IMR-90 (cell line): ENCODE results near the gene C16orf74.

Experiments
- CHD1 ChIP-seq: IDR thresholded peaks from 2 replicates; pipeline ENCODE4 v1.6.1; 2012; ENCODE audit warnings: low read depth, low read length, improper control_type of control experiment
- FOS ChIP-seq: fragments of 150-350 bp; IDR thresholded peaks from 2 replicates; pipeline ENCODE4 v1.6.1; 2016; ENCODE audit warnings: low read depth, low read length
- MAFK ChIP-seq: IDR thresholded peaks from 2 replicates; pipeline ENCODE4 v1.6.1; 2012; ENCODE audit warnings: low read depth, low read length, improper control_type of control experiment
- NFE2L2 ChIP-seq: fragments of 150-350 bp; IDR thresholded peaks from 2 replicates; pipeline ENCODE4 v1.6.1; 2016; ENCODE audit warnings: low read depth, mild to moderate bottlenecking, low read length
- POLR2A ChIP-seq: IDR thresholded peaks from 2 replicates; pipeline ENCODE4 v1.6.1; 2012; ENCODE audit warnings: mild to moderate bottlenecking, low read depth, low read length
- RAD21 ChIP-seq: IDR thresholded peaks from 2 replicates; pipeline ENCODE4 v1.6.1; 2012; ENCODE audit warnings: low read length, improper control_type of control experiment
- RFX5 ChIP-seq: IDR thresholded peaks from 2 replicates; pipeline ENCODE4 v1.8.0; 2012; ENCODE audit warnings: low read depth, mild to moderate bottlenecking, low read length, moderate library complexity
- TF ChIP-seq, protein P1 (sequence below): conservative IDR thresholded peaks from 2 replicates; pipeline ENCODE4 v1.5.1; 2012; ENCODE audit warnings: mild to moderate bottlenecking, low read depth, low read length, improper control_type of control experiment
- TF ChIP-seq, protein P2 (sequence below): fragments of 150-350 bp; IDR thresholded peaks from 2 replicates; pipeline ENCODE4 v1.6.1; 2017; ENCODE audit warnings: mild to moderate bottlenecking, antibody characterized with exemption, low read length, low read depth

DNA sequence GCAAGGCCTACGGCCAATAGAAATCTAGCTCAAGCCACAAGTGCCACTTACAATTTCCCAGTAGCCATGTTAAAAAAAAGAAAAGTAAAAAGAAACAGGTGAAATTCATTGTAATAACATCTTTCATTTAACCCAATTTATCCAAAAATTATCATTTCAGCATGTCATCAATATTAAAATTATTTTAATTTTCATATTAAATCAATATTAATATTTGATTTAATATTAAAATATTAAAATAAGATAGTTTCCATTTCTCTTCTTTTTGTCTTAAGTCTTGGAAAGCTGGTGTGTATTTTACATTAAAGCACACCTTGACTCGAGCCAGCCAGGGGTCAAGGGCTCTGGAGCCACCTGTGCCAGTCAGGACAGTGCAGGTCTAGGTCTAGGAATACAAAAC is 12.7 kb upstream of the C16orf74 start:
- TF ChIP-seq, protein P1, sequence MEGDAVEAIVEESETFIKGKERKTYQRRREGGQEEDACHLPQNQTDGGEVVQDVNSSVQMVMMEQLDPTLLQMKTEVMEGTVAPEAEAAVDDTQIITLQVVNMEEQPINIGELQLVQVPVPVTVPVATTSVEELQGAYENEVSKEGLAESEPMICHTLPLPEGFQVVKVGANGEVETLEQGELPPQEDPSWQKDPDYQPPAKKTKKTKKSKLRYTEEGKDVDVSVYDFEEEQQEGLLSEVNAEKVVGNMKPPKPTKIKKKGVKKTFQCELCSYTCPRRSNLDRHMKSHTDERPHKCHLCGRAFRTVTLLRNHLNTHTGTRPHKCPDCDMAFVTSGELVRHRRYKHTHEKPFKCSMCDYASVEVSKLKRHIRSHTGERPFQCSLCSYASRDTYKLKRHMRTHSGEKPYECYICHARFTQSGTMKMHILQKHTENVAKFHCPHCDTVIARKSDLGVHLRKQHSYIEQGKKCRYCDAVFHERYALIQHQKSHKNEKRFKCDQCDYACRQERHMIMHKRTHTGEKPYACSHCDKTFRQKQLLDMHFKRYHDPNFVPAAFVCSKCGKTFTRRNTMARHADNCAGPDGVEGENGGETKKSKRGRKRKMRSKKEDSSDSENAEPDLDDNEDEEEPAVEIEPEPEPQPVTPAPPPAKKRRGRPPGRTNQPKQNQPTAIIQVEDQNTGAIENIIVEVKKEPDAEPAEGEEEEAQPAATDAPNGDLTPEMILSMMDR, result no peak
- TF ChIP-seq RFX5 (no peak), CHD1 (no peak), POLR2A (no peak), MAFK (no peak), FOS (no peak), NFE2L2 (no peak), RAD21 (no peak)
- TF ChIP-seq, protein P2, sequence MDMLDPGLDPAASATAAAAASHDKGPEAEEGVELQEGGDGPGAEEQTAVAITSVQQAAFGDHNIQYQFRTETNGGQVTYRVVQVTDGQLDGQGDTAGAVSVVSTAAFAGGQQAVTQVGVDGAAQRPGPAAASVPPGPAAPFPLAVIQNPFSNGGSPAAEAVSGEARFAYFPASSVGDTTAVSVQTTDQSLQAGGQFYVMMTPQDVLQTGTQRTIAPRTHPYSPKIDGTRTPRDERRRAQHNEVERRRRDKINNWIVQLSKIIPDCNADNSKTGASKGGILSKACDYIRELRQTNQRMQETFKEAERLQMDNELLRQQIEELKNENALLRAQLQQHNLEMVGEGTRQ, result no peak
